GM12878 (cell line): ENCODE measurements around the gene MFSD1. TPM values are rescaled to one million over a fixed set of nuclear protein-coding genes. Genes with fewer than 3 reads are reported as not detected.

Source experiments
- FOXK2 ChIP-seq: fragments of 450-650 bp; IDR thresholded peaks from 2 replicates; pipeline ENCODE4 v1.6.1; 2017; ENCODE audit warnings: mild to moderate bottlenecking, moderate library complexity
- MEF2B ChIP-seq: fragments of 450-650 bp; IDR thresholded peaks from 2 replicates; pipeline ENCODE4 v1.6.1; 2018; ENCODE audit warnings: mild to moderate bottlenecking, moderate library complexity; ENCODE audit not compliant: partially characterized antibody, poor library complexity, severe bottlenecking
- NFIC ChIP-seq: IDR thresholded peaks from 2 replicates; pipeline ENCODE4 v1.6.1; 2012; ENCODE audit warnings: low read depth, mild to moderate bottlenecking, inconsistent platforms, low read length, moderate library complexity
- PRDM15 ChIP-seq: fragments of 450-650 bp; formaldehyde crosslinking; IDR thresholded peaks from 2 replicates; pipeline ENCODE4 v1.4.0; 2020; ENCODE audit warnings: mild to moderate bottlenecking, moderate library complexity
- SREBF2 ChIP-seq: IDR thresholded peaks from 2 replicates; pipeline ENCODE4 v1.6.1; 2012; ENCODE audit warnings: mild to moderate bottlenecking, low read length
- ZNF24 ChIP-seq: fragments of 450-650 bp; IDR thresholded peaks from 2 replicates; pipeline ENCODE4 v1.6.1; 2017; ENCODE audit warnings: antibody characterized with exemption, mild to moderate bottlenecking
- ZNF592 ChIP-seq: fragments of 450-650 bp; IDR thresholded peaks from 2 replicates; pipeline ENCODE4 v1.6.1; 2017; ENCODE audit warnings: mild to moderate bottlenecking, moderate library complexity
- polyA plus RNA-seq, 11 experiments: library from polyadenylated mRNA; depleted of rRNA in 4 of 11; unstranded in 6 of 11; stranded (reverse) in 5 of 11; fragments of >200 nt; fragmentation: Nextera tagmentation in 4 of 11; fragmentation: Illumina TruSeq in 1 of 11; extraction: Ambion mirVana in 4 of 11; extraction: Trizol in 1 of 11; gene quantifications; 1 replicate in 1 of 11; 2 replicates in 10 of 11; pipeline versions ENCODE4 v1.2.1 to v1.2.3, GENCODE V29; 2011 to 2016; ENCODE audit warnings: inconsistent platforms in 2 of 11, missing spikeins in 2 of 11, low read depth in 1 of 11
- total RNA-seq, 4 experiments: library from RNA; depleted of rRNA in 3 of 4; stranded (reverse); fragments of >200 nt in 3 of 4; fragmentation: Illumina TruSeq in 1 of 4; extraction: Trizol in 1 of 4; gene quantifications; 2 replicates each; pipeline versions ENCODE4 v1.2.1 to v1.2.3, GENCODE V29; 2013 to 2021

MFSD1 gene
- total and polyA plus RNA-seq, 10 of the 15 experiments (the other 5 are each of a cell fraction or from before 2014, with no cell fraction given): 7.3 to 41.7 (median 28.6) TPM

- TF ChIP-seq ZNF592 (no peak), MEF2B (no peak), SREBF2 (no peak), NFIC (no peak), FOXK2 (no peak), ZNF24 (no peak), PRDM15 (CRISPR knock-in tag) (no peak)
Measured at GRCh38 chr3:158875700-158876099, 73.8 kb downstream of the MFSD1 start (continued).

Other genes with a start within 250 kb of the MFSD1 start
- 0.16 TPM in 1 of 2 replicates, not detected in the other for gene MLF1, start 230.9 kb upstream of the MFSD1 start, total RNA-seq (2014; rRNA removed)
- 0.23 and 0.27 TPM in 2 replicates for gene MLF1, start 230.9 kb upstream of the MFSD1 start, total RNA-seq (2014; rRNA removed; fragmentation: Illumina TruSeq; extraction: Trizol)
- gene MLF1, start 230.9 kb upstream of the MFSD1 start, total RNA-seq (2021): 0.48 and 0.51 TPM in 2 replicates
- gene MLF1, start 230.9 kb upstream of the MFSD1 start, polyA plus RNA-seq (2011; rRNA removed): 0.69 and 0.82 TPM in 2 replicates
- gene MLF1, start 230.9 kb upstream of the MFSD1 start, polyA plus RNA-seq (2014; fragmentation: Illumina TruSeq; extraction: Trizol): 0.31 and 1.1 TPM in 2 replicates
- gene MLF1, start 230.9 kb upstream of the MFSD1 start, polyA plus RNA-seq (2014; fragmentation: Nextera tagmentation; extraction: Ambion mirVana): under 1 TPM; 0.39 to 0.42 TPM
- gene MLF1, start 230.9 kb upstream of the MFSD1 start, polyA plus RNA-seq (2014; rRNA removed): 0.19 and 0.38 TPM in 2 replicates
- under 1 TPM in 1 of 2 experiments, not detected in 1; 0.59 TPM for gene MLF1, start 230.9 kb upstream of the MFSD1 start, polyA plus RNA-seq (2016; fragmentation: Nextera tagmentation; extraction: Ambion mirVana)
- 73.4 and 74.8 TPM in 2 replicates for gene GFM1, start 157.5 kb upstream of the MFSD1 start, total RNA-seq (2014; rRNA removed)
- 57.8 and 62.8 TPM in 2 replicates for gene GFM1, start 157.5 kb upstream of the MFSD1 start, total RNA-seq (2014; rRNA removed; fragmentation: Illumina TruSeq; extraction: Trizol)
- gene GFM1, start 157.5 kb upstream of the MFSD1 start, total RNA-seq (2021): 59.2 and 60.3 TPM in 2 replicates
- 43.1 and 58.7 TPM in 2 replicates for gene GFM1, start 157.5 kb upstream of the MFSD1 start, polyA plus RNA-seq (2011; rRNA removed)
- gene GFM1, start 157.5 kb upstream of the MFSD1 start, polyA plus RNA-seq (2014; fragmentation: Illumina TruSeq; extraction: Trizol): 55.4 and 74.0 TPM in 2 replicates
- gene GFM1, start 157.5 kb upstream of the MFSD1 start, polyA plus RNA-seq (2014; fragmentation: Nextera tagmentation; extraction: Ambion mirVana): 10 to 100 TPM; 36.9 to 43.1 TPM
- gene GFM1, start 157.5 kb upstream of the MFSD1 start, polyA plus RNA-seq (2014; rRNA removed): 38.1 and 45.3 TPM in 2 replicates
- 10 to 100 TPM; 84.2 to 87.2 TPM for gene GFM1, start 157.5 kb upstream of the MFSD1 start, polyA plus RNA-seq (2016; fragmentation: Nextera tagmentation; extraction: Ambion mirVana)
- gene LXN, start 129.4 kb upstream of the MFSD1 start, total RNA-seq (2014; rRNA removed): 16.2 and 18.5 TPM in 2 replicates
- gene LXN, start 129.4 kb upstream of the MFSD1 start, total RNA-seq (2014; rRNA removed; fragmentation: Illumina TruSeq; extraction: Trizol): 19.9 and 20.3 TPM in 2 replicates
- 9.3 and 10.7 TPM in 2 replicates for gene LXN, start 129.4 kb upstream of the MFSD1 start, total RNA-seq (2021)
- 12.0 and 20.9 TPM in 2 replicates for gene LXN, start 129.4 kb upstream of the MFSD1 start, polyA plus RNA-seq (2011; rRNA removed)
- gene LXN, start 129.4 kb upstream of the MFSD1 start, polyA plus RNA-seq (2014; fragmentation: Illumina TruSeq; extraction: Trizol): 20.5 and 22.7 TPM in 2 replicates
- gene LXN, start 129.4 kb upstream of the MFSD1 start, polyA plus RNA-seq (2014; fragmentation: Nextera tagmentation; extraction: Ambion mirVana): 10 to 100 TPM; 30.7 to 45.0 TPM
- 18.4 and 19.7 TPM in 2 replicates for gene LXN, start 129.4 kb upstream of the MFSD1 start, polyA plus RNA-seq (2014; rRNA removed)
- 10 to 100 TPM; 20.4 to 21.8 TPM for gene LXN, start 129.4 kb upstream of the MFSD1 start, polyA plus RNA-seq (2016; fragmentation: Nextera tagmentation; extraction: Ambion mirVana)
- 0.05 TPM in 1 of 2 replicates, not detected in the other for gene RARRES1, start 69.6 kb upstream of the MFSD1 start, total RNA-seq (2014; rRNA removed)
- gene RARRES1, start 69.6 kb upstream of the MFSD1 start, total RNA-seq (2014; rRNA removed; fragmentation: Illumina TruSeq; extraction: Trizol): not detected in 2 replicates
- gene RARRES1, start 69.6 kb upstream of the MFSD1 start, total RNA-seq (2021): 0.16 TPM in 1 of 2 replicates, not detected in the other
- not detected in 2 replicates for gene RARRES1, start 69.6 kb upstream of the MFSD1 start, polyA plus RNA-seq (2011; rRNA removed)
- gene RARRES1, start 69.6 kb upstream of the MFSD1 start, polyA plus RNA-seq (2014; fragmentation: Illumina TruSeq; extraction: Trizol): not detected in 2 replicates
- under 1 TPM in 1 of 2 experiments, not detected in 1; 0.02 TPM for gene RARRES1, start 69.6 kb upstream of the MFSD1 start, polyA plus RNA-seq (2014; fragmentation: Nextera tagmentation; extraction: Ambion mirVana)
- gene RARRES1, start 69.6 kb upstream of the MFSD1 start, polyA plus RNA-seq (2014; rRNA removed): not detected in 2 replicates
- gene RARRES1, start 69.6 kb upstream of the MFSD1 start, polyA plus RNA-seq (2016; fragmentation: Nextera tagmentation; extraction: Ambion mirVana): under 1 TPM; 0.63 to 0.83 TPM